Measurements from ENCODE around the gene TNS4. TPM values are rescaled to one million over a fixed set of nuclear protein-coding genes. Genes with fewer than 3 reads are reported as not detected.

The TNS4 gene
- total and polyA plus RNA-seq, 2 of the 4 experiments (the other 2 are of a cell fraction): not detected

GRCh38 chr17:40529991-40530390 lies 28.6 kb upstream of the TNS4 start:
- DNase-seq: no peak
- POLR2A ChIA-PET (ENCODE audit: unreplicated experiment): no interaction called here
- CTCF ChIA-PET: no interaction called here

More at GRCh38 chr17:40529991-40530390, 28.6 kb upstream of the TNS4 start:
- Histone ChIP-seq H2AK5ac (ENCODE audit: low read depth, low read length) (peak overlapping the region; percentile 92), H3K9ac (ENCODE audit: low read depth, low read length) (no peak overlapping the region), H4K91ac (ENCODE audit: insufficient read depth, low read depth, low read length) (peak overlapping the region; percentile 58; the same call in 1 of the 2 replicates), H3K23ac (ENCODE audit: low read depth, low read length) (no peak overlapping the region), H2AK9ac (replicated peaks; ENCODE audit: low read depth, low read length, poor library complexity) (no peak overlapping the region), H3K14ac (replicated peaks; ENCODE audit: low read depth, low read length) (peak overlapping the region; percentile 3; the same call in 1 of the 2 replicates), H2BK20ac (ENCODE audit: low read depth, low read length) (peak overlapping the region; percentile 69; the same call in 1 of the 2 replicates), H3K56ac (ENCODE audit: extremely low read depth, insufficient read depth, low read length) (no peak overlapping the region), H2BK15ac (ENCODE audit: low read depth, low read length) (peak overlapping the region; percentile 72; the same call in 2 of the 3 replicates), H3K4ac (ENCODE audit: low read depth, low read length) (peak overlapping the region; percentile 65; the same call in 1 of the 2 replicates), H4K5ac (ENCODE audit: low read depth, low read length) (no peak overlapping the region; the same call in 1 of the 2 replicates), H2BK120ac (ENCODE audit: low read depth, low read length) (peak overlapping the region; percentile 41), H2AFZ (replicated peaks; ENCODE audit: low read length, poor library complexity) (no peak overlapping the region), H3K4me1 (ENCODE audit: control insufficient read depth, insufficient read depth, low read length) (peaks cover 31% of the 10 kb centered on the region), H3K79me1 (ENCODE audit: low read depth in 1 of 2, low read length in 2 of 2) (0 out of 4 replicates have a peak, but pooled peaks cover 0 to 12% of the 10 kb centered on the region in 2 experiments), H4K20me1 (ENCODE audit: insufficient read depth, low read length) (no peaks in the 10 kb centered on the region), H3K18ac (ENCODE audit: low read depth, low read length) (peak overlapping the region; percentile 13; the same call in 1 of the 2 replicates), H4K8ac (ENCODE audit: low read depth in 2 of 2, low read length in 2 of 2) (no peak overlapping the region), H3K27ac (ENCODE audit: insufficient read depth, low read length) (no peak overlapping the region), H3K36me3 (ENCODE audit: control insufficient read depth, insufficient read depth, low read length) (no peaks in the 10 kb centered on the region), H3K9me3 (ENCODE audit: control insufficient read depth, insufficient read depth, low read length) (peaks cover 2% of the 10 kb centered on the region; the same call in 1 of the 2 replicates), H2BK5ac (ENCODE audit: low read depth, low read length, poor library complexity, severe bottlenecking) (peak overlapping the region; percentile 34), H3K9me1 (ENCODE audit: insufficient read depth, low read length) (peaks cover 13% of the 10 kb centered on the region), H3K4me2 (ENCODE audit: low read depth, low read length) (no peak overlapping the region), H3K4me3 (ENCODE audit: insufficient read depth, low read depth, low read length) (no peak overlapping the region), H3K27me3 (ENCODE audit: control insufficient read depth, insufficient read depth, low read length) (no peaks in the 10 kb centered on the region)
- intact Hi-C loops (cut with micrococcal nuclease): loop anchor here (5.0 kb wide), 1 partner anchor 228 kb away; no protein-coding TSS in a partner anchor
- no TSS peak for BruUV-seq (replicated peaks)
- no CpG with 5 or more reads among the region's 2 CpGs for WGBS, 2 experiments (ENCODE audit: extremely low coverage in 2 of 2, insufficient read length in 1 of 2)
- in situ Hi-C loops (cut with MboI; ENCODE audit: low sequenced_read_pairs): loop anchor here (5.0 kb wide), 2 partner anchors 88 to 168 kb away; partner anchors contain the start of genes GJD3 and IGFBP4
- no peak for TF ChIP-seq MAFK (IDR thresholded peaks at IDR 0.05; ENCODE audit: low read depth, low read length)
- dilution Hi-C loops (cut with HindIII; ENCODE audit: low sequenced_read_pairs, unreplicated experiment): no loop called here
- no peak for ATAC-seq (ENCODE audit: low read depth)
